ENCODE results near the gene PARK7. TPM values are rescaled to one million over a fixed set of nuclear protein-coding genes. Genes with fewer than 3 reads are reported as not detected.

PARK7 gene
- total RNA-seq, 2 experiments from 2014 or later = 138 to 306 TPM

GRCh38 chr1:8017495-8018197 is 56.1 kb downstream of the PARK7 start:
- Histone ChIP-seq H3K4me2 (ENCODE audit: low read length) (no peak overlapping the region), H3K79me2 (ENCODE audit: insufficient read depth, low read depth, low read length) (no peaks in the 10 kb centered on the region), H3K27ac (ENCODE audit: low read depth, low read length, poor library complexity, severe bottlenecking) (no peak overlapping the region), H3K4me1 (ENCODE audit: insufficient read depth, low read length, poor library complexity, severe bottlenecking) (no peaks in the 10 kb centered on the region), H3K9me2 (ENCODE audit: insufficient read depth, low read length) (no peaks in the 10 kb centered on the region), H3K9me3 (ENCODE audit: low read length) (no peaks in the 10 kb centered on the region), H3K36me3 (ENCODE audit: insufficient read depth, low read length) (no peaks in the 10 kb centered on the region), H2AFZ (ENCODE audit: low read length) (no peak overlapping the region), H3K4me3 (ENCODE audit: low read depth, low read length, poor library complexity, severe bottlenecking) (no peak overlapping the region), H4K20me1 (ENCODE audit: insufficient read depth, low read length) (no peaks in the 10 kb centered on the region)
- DNase-seq (ENCODE audit: low spot score) = no peak
- no peak for TF ChIP-seq EZH2phosphoT487 (IDR thresholded peaks at IDR 0.05; ENCODE audit: borderline replicate concordance, low read depth, low read length)
- TF ChIP-seq, protein P1, sequence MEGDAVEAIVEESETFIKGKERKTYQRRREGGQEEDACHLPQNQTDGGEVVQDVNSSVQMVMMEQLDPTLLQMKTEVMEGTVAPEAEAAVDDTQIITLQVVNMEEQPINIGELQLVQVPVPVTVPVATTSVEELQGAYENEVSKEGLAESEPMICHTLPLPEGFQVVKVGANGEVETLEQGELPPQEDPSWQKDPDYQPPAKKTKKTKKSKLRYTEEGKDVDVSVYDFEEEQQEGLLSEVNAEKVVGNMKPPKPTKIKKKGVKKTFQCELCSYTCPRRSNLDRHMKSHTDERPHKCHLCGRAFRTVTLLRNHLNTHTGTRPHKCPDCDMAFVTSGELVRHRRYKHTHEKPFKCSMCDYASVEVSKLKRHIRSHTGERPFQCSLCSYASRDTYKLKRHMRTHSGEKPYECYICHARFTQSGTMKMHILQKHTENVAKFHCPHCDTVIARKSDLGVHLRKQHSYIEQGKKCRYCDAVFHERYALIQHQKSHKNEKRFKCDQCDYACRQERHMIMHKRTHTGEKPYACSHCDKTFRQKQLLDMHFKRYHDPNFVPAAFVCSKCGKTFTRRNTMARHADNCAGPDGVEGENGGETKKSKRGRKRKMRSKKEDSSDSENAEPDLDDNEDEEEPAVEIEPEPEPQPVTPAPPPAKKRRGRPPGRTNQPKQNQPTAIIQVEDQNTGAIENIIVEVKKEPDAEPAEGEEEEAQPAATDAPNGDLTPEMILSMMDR (conservative IDR thresholded peaks at IDR 0.05; ENCODE audit: low read length) = no peak
- POLR2A ChIA-PET = interaction anchor here (0.6 to 0.7 kb wide), 2 partner anchors 32 to 55 kb away, joined by 4 to 9 read pairs; no protein-coding TSS in a partner anchor
- intact Hi-C loops (cut with micrococcal nuclease; ENCODE audit: unreplicated experiment) = no loop called here
- CTCF ChIA-PET (ENCODE audit: unreplicated experiment) = no interaction called here
- BruUV-seq (replicated peaks) = no TSS peak

- Histone ChIP-seq H3K36me3 (ENCODE audit: insufficient read depth, low read length) (no peaks in the 10 kb centered on the region), H3K4me3 (ENCODE audit: low read depth, low read length, poor library complexity, severe bottlenecking) (no peak overlapping the region), H3K79me2 (ENCODE audit: insufficient read depth, low read depth, low read length) (no peaks in the 10 kb centered on the region), H3K9me3 (ENCODE audit: low read length) (no peaks in the 10 kb centered on the region), H4K20me1 (ENCODE audit: insufficient read depth, low read length) (no peaks in the 10 kb centered on the region), H3K4me1 (ENCODE audit: insufficient read depth, low read length, poor library complexity, severe bottlenecking) (no peaks in the 10 kb centered on the region), H3K4me2 (ENCODE audit: low read length) (no peak overlapping the region), H3K27ac (ENCODE audit: low read depth, low read length, poor library complexity, severe bottlenecking) (no peak overlapping the region), H3K9me2 (ENCODE audit: insufficient read depth, low read length) (no peaks in the 10 kb centered on the region), H2AFZ (ENCODE audit: low read length) (no peak overlapping the region)
- CTCF ChIA-PET (ENCODE audit: unreplicated experiment) = no interaction called here
- intact Hi-C loops (cut with micrococcal nuclease; ENCODE audit: unreplicated experiment) = no loop called here
- POLR2A ChIA-PET = no interaction called here
- BruUV-seq (replicated peaks) = no TSS peak
- TF ChIP-seq, protein P1 (conservative IDR thresholded peaks at IDR 0.05; ENCODE audit: low read length) = no peak
- no peak for TF ChIP-seq EZH2phosphoT487 (IDR thresholded peaks at IDR 0.05; ENCODE audit: borderline replicate concordance, low read depth, low read length)
- DNase-seq (ENCODE audit: low spot score) = no peak
Measured at GRCh38 chr1:8018492-8019228, 57.1 kb downstream of the PARK7 start.

- Histone ChIP-seq H3K27ac (ENCODE audit: low read depth, low read length, poor library complexity, severe bottlenecking) (no peak overlapping the region), H4K20me1 (ENCODE audit: insufficient read depth, low read length) (no peaks in the 10 kb centered on the region), H3K4me3 (ENCODE audit: low read depth, low read length, poor library complexity, severe bottlenecking) (no peak overlapping the region), H2AFZ (ENCODE audit: low read length) (no peak overlapping the region), H3K79me2 (ENCODE audit: insufficient read depth, low read depth, low read length) (no peaks in the 10 kb centered on the region), H3K4me2 (ENCODE audit: low read length) (no peak overlapping the region), H3K4me1 (ENCODE audit: insufficient read depth, low read length, poor library complexity, severe bottlenecking) (no peaks in the 10 kb centered on the region), H3K9me3 (ENCODE audit: low read length) (no peaks in the 10 kb centered on the region), H3K9me2 (ENCODE audit: insufficient read depth, low read length) (no peaks in the 10 kb centered on the region), H3K36me3 (ENCODE audit: insufficient read depth, low read length) (no peaks in the 10 kb centered on the region)
- TF ChIP-seq EZH2phosphoT487 (IDR thresholded peaks at IDR 0.05; ENCODE audit: borderline replicate concordance, low read depth, low read length) = no peak
- TF ChIP-seq, protein P1 (conservative IDR thresholded peaks at IDR 0.05; ENCODE audit: low read length) = no peak
- no peak for DNase-seq (ENCODE audit: low spot score)
- BruUV-seq (replicated peaks) = no TSS peak
- intact Hi-C loops (cut with micrococcal nuclease; ENCODE audit: unreplicated experiment) = no loop called here
- CTCF ChIA-PET (ENCODE audit: unreplicated experiment) = no interaction called here
- POLR2A ChIA-PET = interaction anchor here (0.7 kb wide), 1 partner anchor 14 kb away, joined by 3 read pairs; no protein-coding TSS in a partner anchor
Measured at GRCh38 chr1:8019229-8019620, 57.7 kb downstream of the PARK7 start.
